RPMI7951 (cell line): ENCODE results near the gene ROPN1B. TPM values are rescaled to one million over a fixed set of nuclear protein-coding genes. Genes with fewer than 3 reads are reported as not detected.
"Not testable (repeated sequence)": the region's sequence is repeated elsewhere in the genome, so short reads cannot be mapped to it uniquely, and the experiment has no call there.

ENCODE experiments used
- DNase-seq: peaks from one replicate; pipeline ENCODE4 v3.0.0-alpha.2; 2012; ENCODE audit warnings: low read depth
- total RNA-seq: library from RNA; depleted of rRNA; stranded (reverse); fragments of >200 nt; shearing (Covaris generic); gene quantifications from 2 replicates; pipeline ENCODE4 v1.2.3, GENCODE V29; 2014

ROPN1B gene
- total RNA-seq, 1 experiment from 2014 or later = 1.3 TPM

- DNase-seq = no peak
Observed at GRCh38 chr3:125958511-125959316, 10.3 kb upstream of the ROPN1B start.

GRCh38 chr3:125959317-125960065, 9.5 kb upstream of the ROPN1B start:
- DNase-seq = no peak

GRCh38 chr3:125960066-125960424, 8.9 kb upstream of the ROPN1B start:
- DNase-seq = no peak

DNA sequence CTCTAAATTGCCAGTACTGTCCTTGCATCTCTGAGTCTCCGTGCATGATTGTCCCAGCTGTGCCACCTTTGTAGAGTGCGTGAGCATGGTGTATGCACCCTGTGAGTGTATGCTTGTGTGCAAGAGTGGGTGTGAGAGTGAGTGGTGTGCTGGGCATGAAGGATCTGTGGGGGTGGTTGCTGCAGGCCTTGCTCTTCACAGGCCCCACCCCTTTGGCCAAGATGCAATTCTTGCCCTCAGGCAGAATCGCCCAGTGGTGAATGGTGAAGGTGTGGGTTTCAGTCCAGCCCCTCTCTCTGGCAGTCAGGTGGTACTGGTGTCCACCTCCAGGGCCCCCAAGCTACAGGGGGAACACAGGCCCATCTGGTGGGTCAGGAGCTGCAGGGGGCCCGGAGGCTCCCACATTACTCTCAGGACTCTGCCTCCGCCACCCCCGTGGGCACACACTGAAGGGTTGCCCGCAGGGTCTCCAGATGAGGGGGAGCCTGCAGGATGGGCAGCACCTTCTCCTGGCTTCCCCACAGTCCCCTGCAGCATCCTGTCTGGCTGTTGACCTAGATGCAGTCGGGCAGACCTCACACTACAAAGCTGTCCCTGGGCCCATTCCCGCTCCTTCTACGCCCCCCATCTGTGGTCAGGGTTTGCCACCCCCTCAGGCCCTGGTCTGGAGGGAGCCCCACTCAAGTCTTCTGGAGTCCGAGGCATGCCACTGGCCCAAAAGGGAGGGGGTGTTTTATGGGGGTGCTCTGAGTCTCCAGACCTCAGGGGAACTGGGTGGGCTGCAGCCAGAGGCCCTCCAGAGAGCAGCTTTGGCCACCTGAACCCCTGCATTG, 8.3 kb upstream of the ROPN1B start:
- DNase-seq = no peak

DNA sequence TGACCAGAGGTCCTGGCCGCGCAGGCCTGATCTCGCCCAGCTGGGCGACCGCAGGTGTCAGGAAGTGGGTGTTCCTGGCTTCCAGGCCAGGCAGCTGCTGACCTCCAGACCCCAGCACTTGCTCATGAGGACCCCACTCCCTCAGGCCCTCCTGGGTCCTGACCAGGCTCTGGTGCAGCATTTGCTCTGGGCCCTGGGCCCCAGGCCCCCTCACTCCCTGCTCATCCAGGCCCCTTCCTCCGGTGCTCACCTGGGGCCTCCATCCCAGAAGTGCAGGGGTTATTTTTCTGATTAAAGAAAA, 7.7 kb upstream of the ROPN1B start:
- DNase-seq = no peak

DNA sequence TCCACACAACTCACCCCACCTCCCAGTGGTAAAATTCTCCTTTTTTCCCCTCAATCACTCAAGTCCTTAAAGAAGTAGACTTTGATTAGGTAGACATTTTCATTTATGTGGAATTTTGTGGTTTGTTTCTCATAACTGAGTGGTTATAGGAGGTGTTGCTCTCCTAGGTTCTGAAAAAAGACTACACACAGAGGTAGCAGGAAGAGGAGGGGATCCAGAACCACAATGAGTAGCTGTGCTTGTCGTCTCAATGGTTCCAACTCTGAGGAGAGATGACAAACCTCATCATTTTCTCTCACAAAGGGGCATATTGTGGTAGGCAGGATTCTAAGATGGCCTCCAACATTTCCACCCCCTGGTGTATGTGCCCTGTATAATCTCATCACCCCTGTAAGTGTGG, 5.1 kb upstream of the ROPN1B start:
- not testable (repeated sequence) for DNase-seq

DNA sequence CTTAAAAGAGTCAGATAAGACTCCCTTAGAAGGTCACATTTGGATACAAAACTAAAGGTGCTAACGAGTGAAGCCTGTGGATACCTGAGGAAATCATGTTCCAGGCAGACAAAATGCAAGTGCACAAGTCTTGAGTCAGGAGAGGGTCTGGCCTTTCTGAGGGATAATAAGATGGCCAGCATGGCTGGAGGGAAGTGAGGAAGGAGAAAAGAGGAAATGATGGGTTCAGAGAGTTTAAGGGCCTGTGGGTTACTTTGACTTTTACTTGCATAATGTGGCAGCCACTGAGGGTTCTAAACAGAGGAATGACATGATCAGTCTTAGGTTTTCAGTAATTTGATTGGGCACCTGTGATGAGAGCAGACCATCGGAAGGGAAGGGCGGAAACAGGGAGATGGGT, 3.5 kb upstream of the ROPN1B start:
- no peak for DNase-seq

GRCh38 chr3:125967156-125967555, 1.8 kb upstream of the ROPN1B start:
- DNase-seq = no peak

- not testable (repeated sequence) for DNase-seq
Observed at GRCh38 chr3:125968121-125968520, 857 bp upstream of the ROPN1B start.

DNA sequence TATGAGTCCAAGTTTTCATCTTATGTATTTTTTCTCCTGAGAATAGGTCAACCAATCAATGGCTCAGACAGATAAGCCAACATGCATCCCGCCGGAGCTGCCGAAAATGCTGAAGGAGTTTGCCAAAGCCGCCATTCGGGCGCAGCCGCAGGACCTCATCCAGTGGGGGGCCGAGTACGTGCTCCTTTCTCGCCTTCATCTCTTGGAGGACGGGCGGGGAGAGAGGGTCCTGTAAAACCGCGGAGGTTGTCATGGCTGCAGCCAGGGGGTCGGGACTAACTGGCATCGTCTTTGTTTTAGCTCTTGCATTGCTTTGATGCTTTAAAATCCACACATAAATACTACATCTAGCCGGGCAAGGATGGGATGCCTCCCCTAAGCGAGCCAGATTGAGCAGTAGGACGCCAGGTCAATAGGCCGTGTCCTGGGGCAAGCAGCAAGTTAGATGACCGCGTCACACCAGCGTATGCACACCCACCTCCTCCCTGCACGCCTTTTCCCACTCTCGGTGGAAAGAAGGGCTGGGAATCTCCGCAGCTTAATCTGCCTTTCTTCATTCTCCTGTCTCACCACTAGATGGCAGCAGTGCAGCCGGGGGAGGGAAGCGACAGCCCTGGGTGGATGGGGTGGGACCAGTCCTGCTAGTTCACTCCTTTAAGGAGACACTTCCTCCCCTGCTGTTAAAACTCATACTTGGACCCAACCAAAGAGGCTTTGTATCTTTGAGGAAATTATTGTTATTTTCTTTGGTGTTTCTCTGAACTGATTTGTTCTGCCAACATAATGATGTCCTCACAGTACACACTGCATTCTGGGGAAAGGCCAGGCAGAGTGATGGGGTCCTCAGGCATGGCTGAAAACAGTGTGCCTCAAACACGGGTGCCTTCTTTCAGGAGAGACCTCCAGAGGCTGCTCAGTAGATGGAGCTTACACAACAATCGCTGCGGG, 3.3 kb downstream of the ROPN1B start:
- DNase-seq = peak; percentile 43

GRCh38 chr3:125975245-125976002, 6.4 kb downstream of the ROPN1B start:
- DNase-seq = peak; percentile 41

GRCh38 chr3:125976003-125976390, 7.0 kb downstream of the ROPN1B start:
- peak; percentile 19 for DNase-seq

DNA sequence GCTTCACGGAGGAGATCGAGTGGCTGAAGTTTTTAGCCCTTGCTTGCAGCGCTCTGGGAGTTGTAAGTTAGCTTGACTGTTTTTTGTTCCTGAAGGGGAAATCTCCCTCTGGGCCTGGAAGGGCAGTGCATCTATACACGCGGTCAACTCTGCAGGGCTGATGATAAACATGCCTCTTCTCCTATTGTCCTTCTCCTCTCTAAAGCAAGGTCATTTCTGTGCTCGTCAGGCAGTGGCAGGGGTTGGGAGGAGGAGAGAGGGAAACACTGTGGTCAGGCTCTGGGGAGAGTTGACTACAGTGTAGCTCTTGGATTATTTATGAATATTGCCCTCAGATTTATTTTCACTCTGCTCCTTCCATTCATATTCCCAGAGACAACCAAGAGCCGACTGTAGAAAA, 8.1 kb downstream of the ROPN1B start:
- not testable (repeated sequence) for DNase-seq

DNA sequence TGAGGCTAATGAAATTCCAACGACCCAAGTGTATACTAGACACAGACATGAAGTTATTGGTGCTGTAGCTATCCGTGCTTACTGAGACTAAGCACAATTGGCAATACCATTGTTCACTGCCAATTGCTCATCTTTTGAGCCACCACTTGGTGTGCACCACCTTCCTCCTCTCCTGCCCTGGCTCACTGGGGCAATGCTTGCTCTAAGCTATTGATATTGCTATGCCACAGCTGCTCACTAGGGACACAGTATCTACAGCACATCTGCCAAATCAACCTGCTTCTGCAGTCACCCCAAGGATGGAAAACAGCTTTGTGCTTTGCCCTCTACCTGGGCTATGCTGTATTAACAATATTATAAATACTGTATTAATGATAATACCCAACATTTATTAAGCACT, 16.0 kb downstream of the ROPN1B start:
- not testable (repeated sequence) for DNase-seq

DNA sequence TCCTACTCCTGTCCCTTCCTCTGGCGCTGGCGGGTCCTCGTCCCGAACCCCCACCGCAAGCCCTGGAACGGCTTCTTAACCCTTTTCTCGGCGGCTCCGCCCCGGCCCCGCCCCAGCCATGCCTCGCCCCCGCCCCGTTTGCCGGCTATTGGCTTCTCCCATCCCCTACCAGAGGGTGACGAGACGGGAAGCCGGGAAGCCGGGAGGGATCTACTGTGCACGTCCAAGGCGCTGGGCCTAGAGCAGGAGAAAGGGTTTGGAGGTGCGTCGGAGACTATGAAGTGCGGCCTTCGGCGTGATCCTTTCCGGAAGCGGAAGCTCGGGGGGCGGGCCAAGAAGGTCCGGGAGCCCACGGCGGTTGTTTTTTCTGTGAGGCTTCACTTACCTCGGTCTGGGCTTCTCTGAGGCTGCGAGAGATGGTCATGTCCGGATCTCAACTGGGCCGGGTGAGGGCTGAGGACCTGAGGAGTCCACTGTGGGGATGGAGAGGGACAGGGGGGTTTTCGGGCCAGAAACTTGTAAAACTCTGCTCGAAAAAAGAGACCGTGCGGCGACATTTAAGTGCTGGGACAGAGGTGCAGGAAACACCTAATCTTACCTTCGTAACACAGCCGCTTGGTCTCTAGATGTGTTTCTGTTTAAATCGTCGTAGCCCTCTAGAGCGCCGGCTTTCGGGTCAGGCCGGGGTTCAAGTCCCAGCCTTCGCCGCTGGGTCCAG, 21.4 kb downstream of the ROPN1B start:
- peak; percentile 92 for DNase-seq

- DNase-seq = not testable (repeated sequence)
Observed at GRCh38 chr3:125996751-125997150, 27.8 kb downstream of the ROPN1B start.

DNA sequence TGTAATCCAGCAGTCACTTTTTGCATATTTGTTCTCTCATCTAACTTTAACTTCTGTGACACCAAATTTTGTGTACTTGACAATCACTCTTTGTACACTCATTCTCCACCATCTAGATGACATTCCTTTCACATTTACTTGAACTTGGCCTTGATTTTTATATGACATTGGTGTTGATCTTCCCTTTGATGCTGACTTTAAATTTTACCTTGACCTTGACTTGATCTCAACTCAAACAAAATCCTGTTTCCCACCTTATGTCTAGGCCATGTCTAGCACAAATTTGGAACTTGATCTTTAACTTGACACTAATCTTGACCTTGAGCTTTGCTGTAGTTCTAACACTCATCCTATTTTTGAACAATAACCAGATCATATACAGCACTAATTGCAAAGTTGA, 33.2 kb downstream of the ROPN1B start:
- no peak for DNase-seq

- no peak for DNase-seq
Observed at GRCh38 chr3:126003447-126004190, 34.6 kb downstream of the ROPN1B start.

DNA sequence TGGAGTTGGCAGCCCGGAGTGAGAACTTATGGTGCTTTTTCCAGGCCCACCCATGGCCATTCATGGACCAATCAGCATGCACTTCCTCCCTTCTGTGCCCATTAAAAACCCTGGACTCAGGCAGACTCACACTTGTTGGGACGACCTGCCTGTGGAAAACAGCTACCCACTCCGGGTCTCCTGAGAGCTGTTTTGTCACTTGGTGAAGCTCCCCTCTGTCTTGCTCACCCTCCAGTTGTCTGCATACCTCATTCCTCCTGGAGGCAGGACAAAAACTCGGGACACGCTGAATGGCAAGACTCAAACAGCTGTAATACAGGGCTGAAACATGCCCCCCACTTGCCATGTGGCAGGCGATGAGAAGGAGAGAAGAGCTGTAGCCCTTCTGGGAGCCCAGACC, 35.2 kb downstream of the ROPN1B start:
- no peak for DNase-seq
